Breast epithelium (tissue), 3 donors: Measurements from ENCODE around the gene RHEX.
"Not testable (repeated sequence)": the region's sequence is repeated elsewhere in the genome, so short reads cannot be mapped to it uniquely, and the experiment has no call there.

ENCODE experiments used
- POLR2A ChIP-seq: fragments of 450-650 bp; IDR thresholded peaks from one replicate; pipeline ENCODE4 v1.6.1; 2016; ENCODE audit warnings: antibody characterized with exemption, mild to moderate bottlenecking, moderate library complexity
- TF ChIP-seq, protein P1 (sequence below), 3 donors: fragments of 450-650 bp; IDR thresholded peaks; one replicate each; pipeline ENCODE4 v1.5.1; 2016 to 2017; ENCODE audit warnings: antibody characterized with exemption in 3 of 3, mild to moderate bottlenecking in 3 of 3, moderate library complexity in 3 of 3

GRCh38 chr1:206058289-206058926 is 5.4 kb downstream of the RHEX start:
- TF ChIP-seq POLR2A = not testable (repeated sequence)
- TF ChIP-seq, protein P1, sequence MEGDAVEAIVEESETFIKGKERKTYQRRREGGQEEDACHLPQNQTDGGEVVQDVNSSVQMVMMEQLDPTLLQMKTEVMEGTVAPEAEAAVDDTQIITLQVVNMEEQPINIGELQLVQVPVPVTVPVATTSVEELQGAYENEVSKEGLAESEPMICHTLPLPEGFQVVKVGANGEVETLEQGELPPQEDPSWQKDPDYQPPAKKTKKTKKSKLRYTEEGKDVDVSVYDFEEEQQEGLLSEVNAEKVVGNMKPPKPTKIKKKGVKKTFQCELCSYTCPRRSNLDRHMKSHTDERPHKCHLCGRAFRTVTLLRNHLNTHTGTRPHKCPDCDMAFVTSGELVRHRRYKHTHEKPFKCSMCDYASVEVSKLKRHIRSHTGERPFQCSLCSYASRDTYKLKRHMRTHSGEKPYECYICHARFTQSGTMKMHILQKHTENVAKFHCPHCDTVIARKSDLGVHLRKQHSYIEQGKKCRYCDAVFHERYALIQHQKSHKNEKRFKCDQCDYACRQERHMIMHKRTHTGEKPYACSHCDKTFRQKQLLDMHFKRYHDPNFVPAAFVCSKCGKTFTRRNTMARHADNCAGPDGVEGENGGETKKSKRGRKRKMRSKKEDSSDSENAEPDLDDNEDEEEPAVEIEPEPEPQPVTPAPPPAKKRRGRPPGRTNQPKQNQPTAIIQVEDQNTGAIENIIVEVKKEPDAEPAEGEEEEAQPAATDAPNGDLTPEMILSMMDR (IDR thresholded peaks at IDR 0.05) = not testable (repeated sequence)
